GM18511 (cell line): ENCODE results near the gene APOA5.

Experiments used
- ATAC-seq: cut with Tn5 transposase; IDR thresholded peaks from one replicate; pipeline ENCODE4 v1.9.1; 2021; ENCODE audit warnings: mild to moderate bottlenecking, moderate library complexity; ENCODE audit not compliant: unreplicated experiment

APOA5 gene

GRCh38 chr11:116828632-116829524 lies 37.2 kb upstream of the APOA5 start:
- no peak for ATAC-seq

GRCh38 chr11:116827461-116827860 lies 35.8 kb upstream of the APOA5 start:
- no peak for ATAC-seq

GRCh38 chr11:116826751-116827431 lies 35.2 kb upstream of the APOA5 start:
- ATAC-seq = no peak

GRCh38 chr11:116825854-116826750 lies 34.4 kb upstream of the APOA5 start:
- ATAC-seq = no peak

GRCh38 chr11:116825434-116825833 lies 33.8 kb upstream of the APOA5 start:
- ATAC-seq = no peak

GRCh38 chr11:116823031-116823843 lies 31.6 kb upstream of the APOA5 start, which contains the start of gene APOA4:
TSS of gene APOA4 (minus strand) at chr11:116823304. CDS start at chr11:116823191, 113 bp downstream.
- no peak for ATAC-seq

GRCh38 chr11:116822575-116822974 lies 30.9 kb upstream of the APOA5 start:
- ATAC-seq = no peak

- ATAC-seq = no peak
Observed at GRCh38 chr11:116821050-116821918, 29.6 kb upstream of the APOA5 start.

- ATAC-seq = no peak
Observed at GRCh38 chr11:116819049-116819448, 27.4 kb upstream of the APOA5 start.

- ATAC-seq = no peak
Observed at GRCh38 chr11:116814502-116814901, 22.8 kb upstream of the APOA5 start.

GRCh38 chr11:116813781-116814471 lies 22.2 kb upstream of the APOA5 start:
- ATAC-seq = no peak

- ATAC-seq = no peak
Observed at GRCh38 chr11:116813170-116813569, 21.5 kb upstream of the APOA5 start.

GRCh38 chr11:116812109-116812508 lies 20.4 kb upstream of the APOA5 start:
- no peak for ATAC-seq

GRCh38 chr11:116811194-116811593 lies 19.5 kb upstream of the APOA5 start:
- ATAC-seq = no peak

- no peak for ATAC-seq
Observed at GRCh38 chr11:116808262-116809175, 16.8 kb upstream of the APOA5 start.

GRCh38 chr11:116807601-116808261 lies 16.1 kb upstream of the APOA5 start:
- ATAC-seq = no peak

GRCh38 chr11:116804001-116804400 lies 12.3 kb upstream of the APOA5 start:
- ATAC-seq = no peak
